ENCODE measurements around the gene ERGIC1. TPM values are rescaled to one million over a fixed set of nuclear protein-coding genes. Genes with fewer than 3 reads are reported as not detected.

The ERGIC1 gene
- polyA plus RNA-seq, 1 experiment = 137 TPM

DNA sequence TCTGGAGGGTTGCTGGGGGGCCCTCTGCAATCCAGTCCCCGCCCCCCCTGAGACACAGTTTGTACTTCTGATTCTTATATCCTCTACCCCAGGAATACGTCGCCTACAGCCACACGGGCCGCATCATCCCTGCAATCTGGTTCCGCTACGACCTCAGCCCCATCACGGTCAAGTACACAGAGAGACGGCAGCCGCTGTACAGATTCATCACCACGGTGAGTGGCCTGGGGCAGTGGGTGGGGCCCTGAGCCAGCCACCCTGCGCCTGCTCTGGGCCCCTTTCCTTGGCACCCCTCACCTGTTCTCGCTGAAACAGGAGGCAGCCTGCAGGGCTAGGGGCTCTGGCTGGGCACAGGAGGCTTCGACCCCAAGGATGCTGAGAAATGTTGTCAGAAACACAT lies 101.0 kb downstream of the ERGIC1 start:
- H3K9me3 ChIP-seq (ENCODE audit: control insufficient read depth, insufficient read depth, low read length) = no peaks in the 10 kb centered on the region
- TF ChIP-seq CTCF (IDR thresholded peaks at IDR 0.05; ENCODE audit: low read depth, low read length) = no peak
- no peak overlapping the region for H3K4me3 ChIP-seq (ENCODE audit: low read depth, low read length)
- no peak overlapping the region for H3K27ac ChIP-seq (ENCODE audit: low read depth, low read length)
- POLR2A ChIA-PET = interaction anchor here (2.1 kb wide), 1 partner anchor 164 kb away, joined by 11 read pairs; the partner anchor contains the start of gene DUSP1
- CTCF ChIA-PET = interaction anchor here (1.0 to 8.3 kb wide), 4 partner anchors 24 to 238 kb away, joined by 3 to 157 read pairs (median 10); partner anchors contain the start of gene RPL26L1
- no peak for DNase-seq (ENCODE audit: low read depth, low spot score)
- H3K27me3 ChIP-seq (ENCODE audit: control insufficient read depth, insufficient read depth, low read length) = no peaks in the 10 kb centered on the region

- H3K9me3 ChIP-seq (ENCODE audit: control insufficient read depth, insufficient read depth, low read length) = no peaks in the 10 kb centered on the region
- ChIA-PET CTCF (interaction anchor here (0.6 to 8.3 kb wide), 5 partner anchors 23 to 886 kb away, joined by 3 to 157 read pairs (median 4); partner anchors contain the start of gene RPL26L1), POLR2A (no interaction called here)
Measured at GRCh38 chr5:172936401-172936800, 102.3 kb downstream of the ERGIC1 start.

DNA sequence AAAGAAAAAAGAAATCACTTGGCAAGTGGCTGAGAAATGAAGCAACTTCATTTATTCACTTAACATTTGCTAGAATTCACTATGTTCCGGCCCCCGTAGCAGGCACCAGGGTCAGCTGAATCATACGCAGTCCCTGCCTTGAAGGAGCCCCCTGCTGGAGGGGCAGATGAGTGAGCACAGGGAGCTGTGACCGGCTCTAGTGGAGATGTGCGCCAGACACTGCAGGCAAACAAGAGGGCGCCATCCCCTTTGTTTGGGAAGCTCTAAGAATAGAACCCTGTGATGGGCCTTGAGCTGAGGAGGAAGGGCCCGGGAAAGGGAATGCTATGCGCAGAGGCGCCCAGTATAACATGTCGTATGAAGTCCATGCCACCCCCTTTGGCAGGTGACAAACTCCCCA lies 105.0 kb downstream of the ERGIC1 start:
- Histone ChIP-seq H3K27me3 (ENCODE audit: control insufficient read depth, insufficient read depth, low read length) (no peaks in the 10 kb centered on the region), H3K9me3 (ENCODE audit: control insufficient read depth, insufficient read depth, low read length) (no peaks in the 10 kb centered on the region), H3K4me3 (ENCODE audit: low read depth, low read length) (no peak overlapping the region), H3K27ac (ENCODE audit: low read depth, low read length) (no peak overlapping the region)
- DNase-seq (ENCODE audit: low read depth, low spot score) = no peak
- TF ChIP-seq CTCF (IDR thresholded peaks at IDR 0.05; ENCODE audit: low read depth, low read length) = peak; percentile 47
- ChIA-PET POLR2A (interaction anchor here (0.9 to 1.0 kb wide), 2 partner anchors 11 to 232 kb away, joined by 3 to 4 read pairs; no protein-coding TSS in a partner anchor), CTCF (interaction anchor here (0.7 to 2.7 kb wide), 11 partner anchors 9 to 232 kb away, joined by 3 to 13 read pairs (median 6); no protein-coding TSS in a partner anchor)

More at GRCh38 chr5:172936401-172936800, 102.3 kb downstream of the ERGIC1 start:
- Histone ChIP-seq H3K4me3 (ENCODE audit: low read depth, low read length) (no peak overlapping the region), H3K27ac (ENCODE audit: low read depth, low read length) (no peak overlapping the region), H3K27me3 (ENCODE audit: control insufficient read depth, insufficient read depth, low read length) (no peaks in the 10 kb centered on the region)
- no peak for TF ChIP-seq CTCF (IDR thresholded peaks at IDR 0.05; ENCODE audit: low read depth, low read length)
- DNase-seq (ENCODE audit: low read depth, low spot score) = no peak

GRCh38 chr5:172939611-172940267 lies 105.7 kb downstream of the ERGIC1 start:
- Histone ChIP-seq H3K27ac (ENCODE audit: low read depth, low read length) (no peak overlapping the region), H3K4me3 (ENCODE audit: low read depth, low read length) (no peak overlapping the region), H3K27me3 (ENCODE audit: control insufficient read depth, insufficient read depth, low read length) (no peaks in the 10 kb centered on the region), H3K9me3 (ENCODE audit: control insufficient read depth, insufficient read depth, low read length) (no peaks in the 10 kb centered on the region)
- no peak for DNase-seq (ENCODE audit: low read depth, low spot score)
- ChIA-PET POLR2A (interaction anchor here (0.5 to 1.0 kb wide), 3 partner anchors 11 to 233 kb away, joined by 3 to 7 read pairs (median 4); no protein-coding TSS in a partner anchor), CTCF (interaction anchor here (1.0 to 2.7 kb wide), 10 partner anchors 8 to 232 kb away, joined by 3 to 13 read pairs (median 6); no protein-coding TSS in a partner anchor)
- no peak for TF ChIP-seq CTCF (IDR thresholded peaks at IDR 0.05; ENCODE audit: low read depth, low read length)

All from AG04450 (cell line).